Right ventricle myocardium superior (tissue), 1 donor: ENCODE results near the gene PCDHB12. TPM values are rescaled to one million over a fixed set of nuclear protein-coding genes. Genes with fewer than 3 reads are reported as not detected.
"Not testable (repeated sequence)": the region's sequence is repeated elsewhere in the genome, so short reads cannot be mapped to it uniquely, and the experiment has no call there.

Experiments
- ATAC-seq: fragments of 200-7000 bp; cut with Tn5 transposase; one replicate; pipeline ENCODE4 v1.9.1; 2020; ENCODE audit warnings: mild to moderate bottlenecking; ENCODE audit not compliant: poor library complexity
- DNase-seq: peaks from one replicate; pipeline ENCODE4 v3.0.0-alpha.2; 2020
- intact Hi-C: fragments of 100-400 bp; cut with DNase I; formaldehyde crosslinking; loops from one replicate; pipeline ENCODE4 v1.11.2; 2022
- total RNA-seq: library from RNA; stranded (reverse); fragmentation: NEBNext Ultra II Directional; extraction: Animal tissue kit (Norgen Biotek cat#: 25700); gene quantifications from one replicate; pipeline ENCODE4 v1.2.1, GENCODE V29; 2021
- donor health status: DM: no; HTN: yes; CAD: no; lungs with severe emphysema.

The PCDHB12 gene
- total RNA-seq, 1 donor from 2014 or later: 1.0 TPM

DNA sequence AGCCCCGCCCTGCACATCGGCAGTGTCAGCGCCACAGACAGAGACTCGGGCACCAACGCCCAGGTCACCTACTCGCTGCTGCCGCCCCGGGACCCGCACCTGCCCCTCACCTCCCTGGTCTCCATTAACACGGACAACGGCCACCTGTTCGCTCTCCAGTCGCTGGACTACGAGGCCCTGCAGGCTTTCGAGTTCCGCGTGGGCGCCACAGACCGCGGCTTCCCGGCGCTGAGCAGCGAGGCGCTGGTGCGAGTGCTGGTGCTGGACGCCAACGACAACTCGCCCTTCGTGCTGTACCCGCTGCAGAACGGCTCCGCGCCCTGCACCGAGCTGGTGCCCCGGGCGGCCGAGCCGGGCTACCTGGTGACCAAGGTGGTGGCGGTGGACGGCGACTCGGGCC, 38.5 kb downstream of the PCDHB12 start:
- not testable (repeated sequence) for DNase-seq, ATAC-seq
- intact Hi-C loops: loop anchor here (5.0 kb wide), 1 partner anchor 315 kb away; no protein-coding TSS in a partner anchor

DNA sequence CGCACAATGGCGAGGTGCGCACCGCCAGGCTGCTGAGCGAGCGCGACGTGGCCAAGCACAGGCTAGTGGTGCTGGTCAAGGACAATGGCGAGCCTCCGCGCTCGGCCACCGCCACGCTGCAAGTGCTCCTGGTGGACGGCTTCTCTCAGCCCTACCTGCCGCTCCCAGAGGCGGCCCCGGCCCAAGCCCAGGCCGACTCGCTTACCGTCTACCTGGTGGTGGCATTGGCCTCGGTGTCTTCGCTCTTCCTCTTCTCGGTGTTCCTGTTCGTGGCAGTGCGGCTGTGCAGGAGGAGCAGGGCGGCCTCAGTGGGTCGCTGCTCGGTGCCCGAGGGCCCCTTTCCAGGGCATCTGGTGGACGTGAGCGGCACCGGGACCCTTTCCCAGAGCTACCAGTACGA, 38.9 kb downstream of the PCDHB12 start:
- ATAC-seq, DNase-seq: not testable (repeated sequence)
- intact Hi-C loops: loop anchor here (5.0 kb wide), 1 partner anchor 315 kb away; no protein-coding TSS in a partner anchor

DNA sequence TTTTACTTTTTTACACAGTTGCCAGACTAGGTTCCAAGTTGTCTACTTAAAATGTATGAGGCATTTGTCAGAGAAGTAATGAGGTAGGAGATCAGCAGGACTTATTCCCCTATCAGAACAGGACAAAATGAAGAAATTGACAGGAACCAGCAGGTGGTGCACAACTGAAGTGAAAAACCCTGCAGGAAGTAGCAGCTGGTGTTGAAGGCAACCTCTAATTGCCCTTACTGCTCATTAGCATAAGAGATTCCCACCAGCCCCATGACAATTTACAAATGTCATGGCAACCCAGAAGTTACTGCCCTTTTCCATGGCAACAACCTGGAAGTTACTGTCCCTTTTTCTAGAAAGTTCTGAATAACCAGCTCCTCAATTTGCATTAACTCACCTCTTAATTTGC, 42.1 kb downstream of the PCDHB12 start:
- intact Hi-C loops: no loop called here
- DNase-seq: no peak
- no peak for ATAC-seq

DNA sequence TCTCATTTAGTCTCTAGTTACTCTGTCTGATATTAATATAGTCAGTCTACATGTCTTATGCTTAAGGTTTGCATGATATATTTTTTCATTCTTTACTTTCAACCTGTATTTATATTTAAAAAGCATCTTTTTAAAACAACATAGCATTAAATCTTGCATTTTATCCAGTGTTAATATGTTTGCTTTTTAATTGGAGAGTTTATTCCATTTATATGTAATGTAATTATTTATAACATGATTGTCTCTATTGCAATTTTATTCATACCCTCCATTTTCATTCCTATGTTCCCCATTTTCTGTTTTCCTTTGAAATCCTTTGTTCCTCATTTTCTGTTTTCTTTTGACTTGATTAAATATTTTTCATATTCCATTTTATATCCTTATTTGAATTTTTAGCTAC, 49.9 kb downstream of the PCDHB12 start:
- DNase-seq (no peak), ATAC-seq (no peak)
- intact Hi-C loops: no loop called here

DNA sequence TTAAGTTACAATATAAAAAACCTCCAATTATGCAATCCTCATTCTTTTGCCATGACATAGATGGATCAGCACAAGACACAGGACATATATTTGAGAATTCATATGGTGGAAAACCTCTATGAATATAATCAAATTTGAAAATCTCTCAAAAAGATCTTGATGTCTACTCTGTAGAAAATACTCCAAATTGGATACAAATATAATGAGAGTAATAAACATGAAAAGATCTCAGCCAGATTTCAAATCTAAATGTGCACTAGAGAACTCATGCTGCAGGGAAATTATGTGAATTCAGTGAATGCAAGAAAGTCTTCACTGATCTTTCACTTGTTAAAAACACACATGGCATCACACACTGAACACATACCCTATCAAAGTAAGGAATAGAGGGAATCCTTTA, 50.4 kb downstream of the PCDHB12 start:
- ATAC-seq: no peak
- no peak for DNase-seq
- intact Hi-C loops: no loop called here

DNA sequence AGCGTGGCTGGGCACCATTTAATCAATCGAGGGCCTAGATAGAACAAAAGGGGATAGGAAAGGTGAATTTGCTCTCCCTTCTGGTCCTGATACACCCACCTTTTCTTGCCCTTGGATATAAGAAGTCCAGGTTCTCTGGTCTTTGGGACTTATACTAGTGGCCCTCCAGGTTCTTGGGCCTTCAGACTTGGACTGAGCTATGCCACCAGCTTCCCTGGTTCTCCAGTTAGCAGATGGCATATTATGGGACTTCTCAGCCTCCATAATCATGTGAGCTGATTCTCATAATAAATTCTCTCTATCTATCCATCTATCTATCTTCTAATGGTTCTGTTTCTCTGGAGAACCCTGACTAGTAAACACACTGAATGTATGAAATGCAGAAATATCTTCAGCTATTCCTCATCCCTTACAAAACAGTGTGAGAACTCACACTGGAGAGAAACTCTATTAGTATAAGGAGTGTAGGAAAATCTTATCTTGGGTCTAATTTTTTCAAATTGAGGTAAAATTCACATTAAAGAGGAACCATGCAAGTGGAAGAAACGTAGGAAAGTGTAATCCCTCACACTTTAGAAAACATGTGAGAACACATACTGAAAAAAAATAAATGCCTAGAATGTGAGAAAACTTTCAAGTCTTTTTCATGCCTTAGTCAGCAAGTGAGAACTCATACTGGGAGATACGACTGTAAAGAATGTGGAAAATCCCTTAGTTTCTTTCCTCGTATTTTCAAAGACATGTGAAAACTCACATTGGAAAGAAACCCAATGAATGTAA, 52.1 kb downstream of the PCDHB12 start:
- ATAC-seq (no peak), DNase-seq (no peak)
- intact Hi-C loops: no loop called here

DNA sequence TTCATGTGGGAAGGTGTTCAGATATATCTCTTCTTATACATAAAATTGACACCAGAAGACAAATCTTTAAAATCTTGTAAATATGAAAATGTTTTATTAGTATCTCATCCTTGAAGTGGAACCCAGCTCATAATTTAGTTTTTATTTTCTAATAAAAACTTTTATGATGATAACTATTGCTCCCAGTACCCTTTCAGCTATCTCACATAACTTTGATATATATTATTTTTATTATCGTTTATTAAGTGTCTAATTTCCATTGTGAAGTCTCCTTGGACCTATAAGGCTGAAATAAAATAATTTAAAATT, 52.7 kb downstream of the PCDHB12 start:
- DNase-seq (no peak), ATAC-seq (no peak)
- intact Hi-C loops: no loop called here

Other genes starting within 250 kb of the PCDHB12 start
- gene PCDHAC2, start 242.2 kb upstream of the PCDHB12 start, total RNA-seq: 0.48 TPM
- not detected for gene PCDHB1, start 157.3 kb upstream of the PCDHB12 start, total RNA-seq
- 2.0 TPM for gene PCDHB2, start 114.1 kb upstream of the PCDHB12 start, total RNA-seq
- 1.4 TPM for gene PCDHB3, start 108.2 kb upstream of the PCDHB12 start, total RNA-seq
- 1.7 TPM for gene PCDHB4, start 86.9 kb upstream of the PCDHB12 start, total RNA-seq
- gene PCDHB5, start 73.5 kb upstream of the PCDHB12 start, total RNA-seq: 1.3 TPM
- gene PCDHB6, start 58.7 kb upstream of the PCDHB12 start, total RNA-seq: 0.35 TPM
- 0.62 TPM for gene PCDHB7, start 36.1 kb upstream of the PCDHB12 start, total RNA-seq
- 2.1 TPM for gene PCDHB8, start 30.9 kb upstream of the PCDHB12 start, total RNA-seq
- 2.2 TPM for gene PCDHB16, start 26.3 kb upstream of the PCDHB12 start, total RNA-seq
- 0.81 TPM for gene PCDHB9, start 21.6 kb upstream of the PCDHB12 start, total RNA-seq
- 0.81 TPM for gene PCDHB10, start 16.4 kb upstream of the PCDHB12 start, total RNA-seq
- gene PCDHB11, start 9.1 kb upstream of the PCDHB12 start, total RNA-seq: 0.73 TPM
- gene PCDHB13, start 5.2 kb downstream of the PCDHB12 start, total RNA-seq: 2.8 TPM
- gene PCDHB14, start 14.6 kb downstream of the PCDHB12 start, total RNA-seq: 3.3 TPM
- 3.9 TPM for gene PCDHB15, start 36.7 kb downstream of the PCDHB12 start, total RNA-seq
- gene SLC25A2, start 95.3 kb downstream of the PCDHB12 start, total RNA-seq: 0.16 TPM
- gene TAF7, start 112.1 kb downstream of the PCDHB12 start, total RNA-seq: 101 TPM
- 2.7 TPM for gene PCDHGA1, start 121.8 kb downstream of the PCDHB12 start, total RNA-seq
- gene PCDHGA2, start 130.0 kb downstream of the PCDHB12 start, total RNA-seq: 6.5 TPM
- 13.0 TPM for gene PCDHGA3, start 135.1 kb downstream of the PCDHB12 start, total RNA-seq
- gene PCDHGB1, start 141.4 kb downstream of the PCDHB12 start, total RNA-seq: 7.8 TPM
- gene PCDHGA4, start 146.3 kb downstream of the PCDHB12 start, total RNA-seq: 9.3 TPM
- gene PCDHGB2, start 151.3 kb downstream of the PCDHB12 start, total RNA-seq: 9.2 TPM
- gene PCDHGA5, start 155.4 kb downstream of the PCDHB12 start, total RNA-seq: 6.6 TPM
- gene PCDHGB3, start 161.5 kb downstream of the PCDHB12 start, total RNA-seq: 7.6 TPM
- 6.7 TPM for gene PCDHGA6, start 165.2 kb downstream of the PCDHB12 start, total RNA-seq
- 7.7 TPM for gene PCDHGA7, start 174.0 kb downstream of the PCDHB12 start, total RNA-seq
- 5.8 TPM for gene PCDHGB4, start 179.0 kb downstream of the PCDHB12 start, total RNA-seq
- gene PCDHGA8, start 183.9 kb downstream of the PCDHB12 start, total RNA-seq: 10.1 TPM
- gene PCDHGB5, start 189.2 kb downstream of the PCDHB12 start, total RNA-seq: 7.2 TPM
- 4.3 TPM for gene PCDHGA9, start 194.1 kb downstream of the PCDHB12 start, total RNA-seq
- gene PCDHGB6, start 199.3 kb downstream of the PCDHB12 start, total RNA-seq: 6.2 TPM
- gene PCDHGA10, start 204.3 kb downstream of the PCDHB12 start, total RNA-seq: 5.4 TPM
- gene PCDHGB7, start 209.0 kb downstream of the PCDHB12 start, total RNA-seq: 9.8 TPM
- 5.1 TPM for gene PCDHGA11, start 212.3 kb downstream of the PCDHB12 start, total RNA-seq
- 4.9 TPM for gene PCDHGA12, start 221.8 kb downstream of the PCDHB12 start, total RNA-seq